ENCODE results near the gene CELSR2.
A peak's percentile ranks its signal among the peaks of the same experiment; 100 is the strongest.

CELSR2 gene

GRCh38 chr1:109235137-109235536, 14.2 kb upstream of the CELSR2 start:
- DNase-seq, result no peak

DNA sequence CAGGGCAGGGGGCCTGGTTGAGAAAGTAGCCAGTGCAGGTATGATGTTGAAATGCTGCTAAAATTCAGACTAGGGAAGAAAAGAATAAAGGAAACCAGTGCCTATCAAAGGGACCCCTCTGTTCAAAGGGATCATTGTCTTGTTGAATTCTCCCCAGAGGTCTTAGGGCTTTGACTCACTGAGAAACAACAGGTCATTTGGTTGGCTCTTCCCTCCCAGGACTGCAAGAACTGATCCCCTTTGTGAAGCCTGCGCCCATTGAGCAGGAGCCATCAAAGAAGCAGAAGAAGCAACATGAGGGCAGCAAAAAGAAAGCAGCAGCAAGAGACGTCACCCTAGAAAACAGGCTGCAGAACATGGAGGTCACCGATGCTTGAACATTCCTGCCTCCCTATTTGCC, 11.8 kb upstream of the CELSR2 start:
- DNase-seq, result no peak

- no peak for DNase-seq
Measured at GRCh38 chr1:109238382-109238781, 11.0 kb upstream of the CELSR2 start.

DNA sequence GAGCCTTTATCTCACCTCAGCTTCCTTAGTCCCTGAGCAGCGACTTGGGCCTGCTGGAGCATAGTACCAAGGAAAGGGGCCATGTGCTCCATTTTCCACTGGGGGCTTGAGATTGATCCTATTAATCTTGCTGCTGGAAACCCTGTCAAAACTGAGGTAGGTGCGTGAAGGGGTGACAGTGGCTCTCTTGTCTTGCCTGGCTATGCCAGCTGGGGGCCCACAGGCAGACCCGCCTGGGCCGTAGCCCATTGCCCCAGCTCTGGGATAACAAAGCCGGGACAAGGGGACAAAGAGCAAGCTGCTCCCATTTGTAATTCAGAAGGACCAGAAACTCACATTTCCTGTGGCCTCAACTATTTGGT, 10.3 kb upstream of the CELSR2 start:
- peak; percentile 43 for DNase-seq

DNA sequence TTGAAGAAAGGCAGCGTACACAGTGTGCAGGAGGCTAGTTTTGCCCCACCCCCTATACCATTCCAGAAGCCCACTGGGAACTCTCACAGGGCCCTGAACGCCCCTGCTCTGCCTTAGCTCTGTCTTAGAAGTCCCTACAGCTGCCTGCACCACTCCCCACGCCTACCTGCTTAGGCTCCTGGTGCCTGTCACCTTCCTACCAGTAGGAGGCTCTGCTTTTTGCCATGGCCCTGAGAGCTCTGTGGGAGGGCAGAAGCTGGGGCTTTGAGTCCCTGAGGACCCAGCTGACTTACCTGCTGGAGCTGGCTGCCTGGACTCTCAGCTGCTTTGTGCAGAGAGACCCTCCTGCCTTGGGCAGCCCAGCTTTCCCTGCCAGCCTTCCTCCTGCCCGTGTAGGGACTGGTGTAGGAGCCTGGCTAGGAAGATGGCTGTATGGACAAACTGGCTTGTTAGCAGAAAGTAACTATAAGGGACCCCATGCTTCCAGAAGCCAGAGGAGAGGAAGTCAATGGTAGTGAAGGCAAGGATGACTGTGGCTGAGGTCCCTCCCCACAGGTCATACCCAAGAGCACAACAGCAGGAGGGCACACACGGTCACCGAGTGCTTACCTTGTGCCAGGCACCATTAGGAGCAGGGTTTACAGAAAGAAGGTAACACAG, 9.8 kb upstream of the CELSR2 start:
- peak; percentile 91 for DNase-seq

DNA sequence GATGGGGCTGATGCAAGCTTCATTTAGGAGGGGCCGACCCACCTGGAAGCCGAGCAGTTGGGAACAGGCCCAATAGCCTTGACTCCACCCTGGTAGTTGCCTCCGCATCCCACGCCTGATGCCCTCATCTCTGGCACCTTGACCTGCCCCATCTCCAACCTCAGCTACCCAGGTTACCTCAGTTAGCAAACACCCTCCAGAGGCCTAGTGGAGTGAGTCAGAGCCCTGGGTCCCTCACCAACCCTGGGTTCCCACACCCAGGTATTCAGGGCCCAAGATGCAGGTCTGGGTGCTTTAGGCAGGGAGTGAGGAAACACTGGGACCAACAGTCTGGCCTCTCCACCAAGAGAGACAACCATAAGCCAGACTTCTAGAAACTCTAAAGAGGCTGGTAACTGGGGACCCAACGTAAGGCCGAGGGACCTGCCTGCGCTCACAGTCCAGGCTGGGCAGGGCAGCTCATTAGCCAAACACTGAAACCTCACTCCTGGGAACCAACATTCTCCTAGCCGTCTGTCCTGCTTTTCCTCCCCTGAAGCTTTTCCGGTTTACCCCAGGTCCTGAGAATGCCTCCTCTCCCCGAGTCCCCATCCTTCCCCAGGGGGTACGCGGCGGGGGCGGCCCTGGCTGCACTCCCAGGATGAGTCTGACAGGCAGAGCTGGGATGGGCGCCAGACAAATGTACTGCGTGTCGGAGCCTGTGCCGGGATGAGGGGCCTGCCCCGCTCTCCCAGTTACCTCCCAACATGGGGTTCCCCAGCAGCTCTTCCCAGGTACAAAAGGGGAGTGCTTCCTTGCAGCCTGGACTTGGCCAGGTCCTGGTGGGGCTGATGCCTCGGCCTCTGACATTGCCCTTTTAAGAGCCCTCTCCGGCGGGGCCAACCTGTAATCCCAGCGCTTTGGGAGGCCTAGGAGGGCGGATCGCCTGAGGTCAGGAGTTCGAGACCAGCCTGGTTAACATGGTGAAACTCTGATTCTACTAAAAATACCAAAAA, 8.9 kb upstream of the CELSR2 start:
- peak; percentile 72 for DNase-seq

DNA sequence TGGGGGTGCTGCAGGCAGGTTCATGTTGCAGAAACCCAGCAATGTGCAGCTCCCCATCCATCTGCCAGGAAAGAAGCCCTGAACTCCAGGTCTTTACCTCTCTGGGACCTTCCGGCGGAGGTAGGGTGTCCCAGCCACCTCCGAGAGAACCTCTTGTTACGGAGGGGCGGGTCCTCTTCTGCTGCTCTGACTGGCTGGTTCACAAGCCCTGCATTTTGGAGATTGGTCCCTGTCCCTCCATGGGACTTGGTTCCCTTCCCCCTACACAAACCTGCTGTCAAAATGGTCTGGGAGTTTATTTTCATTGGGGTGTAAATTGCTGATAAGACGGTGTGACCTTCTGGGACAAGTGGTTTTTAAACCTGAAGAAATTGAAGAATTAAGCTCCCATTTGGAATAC, 8.0 kb upstream of the CELSR2 start:
- DNase-seq, result peak; percentile 38

GRCh38 chr1:109241841-109242345, 7.4 kb upstream of the CELSR2 start:
- peak; percentile 46 for DNase-seq

- DNase-seq, result peak; percentile 69
Measured at GRCh38 chr1:109242387-109242786, 7.0 kb upstream of the CELSR2 start.

DNA sequence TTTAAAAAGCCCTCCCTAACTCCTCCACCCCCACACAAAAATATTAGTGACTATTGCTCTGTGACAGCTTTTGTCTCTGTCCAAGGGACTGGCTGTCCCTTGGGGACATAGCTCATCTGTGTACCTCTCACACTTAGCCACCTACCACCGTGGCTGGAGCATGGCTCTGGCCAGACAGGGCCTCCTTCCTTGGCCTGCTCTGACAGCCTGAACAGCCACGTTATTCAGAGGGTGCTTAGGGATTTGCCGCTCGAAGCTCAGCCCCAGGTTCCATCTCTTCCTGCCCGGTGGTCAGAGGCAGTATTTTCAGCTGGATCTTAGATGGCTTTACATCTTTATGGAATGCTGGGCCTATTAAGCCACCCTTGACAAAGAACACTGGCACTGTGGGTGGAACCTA, 6.1 kb upstream of the CELSR2 start:
- peak; percentile 25 for DNase-seq

GRCh38 chr1:109243860-109244552, 5.3 kb upstream of the CELSR2 start:
- DNase-seq, result no peak

DNA sequence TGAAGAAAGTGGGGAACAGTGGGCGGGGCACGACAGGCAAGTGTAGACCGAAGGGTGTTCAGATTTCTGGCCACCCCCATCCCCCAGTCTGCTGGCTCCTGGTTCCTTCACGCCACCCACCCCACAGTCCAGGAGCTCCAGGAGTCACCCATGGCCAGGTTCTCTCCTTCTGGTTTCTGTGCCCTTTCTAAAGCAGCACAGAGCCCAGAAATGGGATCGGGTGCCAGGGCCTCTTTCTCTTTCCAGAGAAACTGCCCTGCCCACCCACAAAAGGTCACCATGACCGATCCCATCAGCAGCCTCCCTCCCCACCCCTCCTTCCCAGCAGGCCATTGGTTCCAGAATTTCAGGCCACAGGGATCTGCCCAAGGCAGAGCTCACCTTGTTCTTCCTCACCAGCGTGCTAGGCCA, 3.2 kb upstream of the CELSR2 start:
- DNase-seq, result no peak

- no peak for DNase-seq
Measured at GRCh38 chr1:109247401-109248365, 1.7 kb upstream of the CELSR2 start.

DNA sequence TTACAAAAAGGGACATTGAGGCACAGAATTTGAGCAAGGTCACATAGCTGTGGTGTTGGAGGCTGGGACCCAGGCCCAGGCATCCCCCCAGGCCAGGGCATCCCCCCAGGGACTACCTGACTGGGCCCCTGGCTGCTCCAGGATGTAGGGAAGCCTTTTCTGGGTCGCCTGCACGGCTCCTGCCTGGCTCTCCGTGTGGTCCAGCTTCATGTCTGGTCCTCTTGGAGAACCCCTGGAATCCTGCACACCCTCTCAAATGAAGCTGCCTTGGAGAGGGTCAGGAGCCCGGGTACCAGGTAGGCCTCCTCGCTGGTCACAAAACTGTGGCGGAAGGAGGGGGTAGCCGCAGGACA, 919 bp upstream of the CELSR2 start:
- DNase-seq, result no peak

GRCh38 chr1:109249654-109250401, 489 bp downstream of the CELSR2 start:
- peak; percentile 36 for DNase-seq

- DNase-seq, result no peak
Measured at GRCh38 chr1:109250454-109251276, 1.3 kb downstream of the CELSR2 start.

- no peak for DNase-seq
Measured at GRCh38 chr1:109251277-109252166, 2.2 kb downstream of the CELSR2 start.

DNA sequence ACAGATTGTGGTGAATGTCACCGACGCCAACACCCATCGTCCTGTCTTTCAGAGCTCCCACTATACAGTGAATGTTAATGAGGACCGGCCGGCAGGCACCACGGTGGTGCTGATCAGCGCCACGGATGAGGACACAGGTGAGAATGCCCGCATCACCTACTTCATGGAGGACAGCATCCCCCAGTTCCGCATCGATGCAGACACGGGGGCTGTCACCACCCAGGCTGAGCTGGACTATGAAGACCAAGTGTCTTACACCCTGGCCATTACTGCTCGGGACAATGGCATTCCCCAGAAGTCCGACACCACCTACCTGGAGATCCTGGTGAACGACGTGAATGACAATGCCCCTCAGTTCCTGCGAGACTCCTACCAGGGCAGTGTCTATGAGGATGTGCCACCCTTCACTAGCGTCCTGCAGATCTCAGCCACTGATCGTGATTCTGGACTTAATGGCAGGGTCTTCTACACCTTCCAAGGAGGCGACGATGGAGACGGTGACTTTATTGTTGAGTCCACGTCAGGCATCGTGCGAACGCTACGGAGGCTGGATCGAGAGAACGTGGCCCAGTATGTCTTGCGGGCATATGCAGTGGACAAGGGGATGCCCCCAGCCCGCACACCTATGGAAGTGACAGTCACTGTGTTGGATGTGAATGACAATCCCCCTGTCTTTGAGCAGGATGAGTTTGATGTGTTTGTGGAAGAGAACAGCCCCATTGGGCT, 3.0 kb downstream of the CELSR2 start:
- DNase-seq, result no peak

Data from NCI-H82 (cell line).